GM11168 (cell line): ENCODE measurements around the gene GOLGA8A.
"Not testable (repeated sequence)": the region's sequence is repeated elsewhere in the genome, so short reads cannot be mapped to it uniquely, and the experiment has no call there.

Experiments used
- in situ Hi-C: fragments of 300-500 bp; cut with MboI; formaldehyde crosslinking; loops from one replicate; pipeline ENCODE4 v1.12.0; 2022; ENCODE audit warnings: low sequenced_read_pairs; ENCODE audit not compliant: unreplicated experiment

The GOLGA8A gene, protein sequence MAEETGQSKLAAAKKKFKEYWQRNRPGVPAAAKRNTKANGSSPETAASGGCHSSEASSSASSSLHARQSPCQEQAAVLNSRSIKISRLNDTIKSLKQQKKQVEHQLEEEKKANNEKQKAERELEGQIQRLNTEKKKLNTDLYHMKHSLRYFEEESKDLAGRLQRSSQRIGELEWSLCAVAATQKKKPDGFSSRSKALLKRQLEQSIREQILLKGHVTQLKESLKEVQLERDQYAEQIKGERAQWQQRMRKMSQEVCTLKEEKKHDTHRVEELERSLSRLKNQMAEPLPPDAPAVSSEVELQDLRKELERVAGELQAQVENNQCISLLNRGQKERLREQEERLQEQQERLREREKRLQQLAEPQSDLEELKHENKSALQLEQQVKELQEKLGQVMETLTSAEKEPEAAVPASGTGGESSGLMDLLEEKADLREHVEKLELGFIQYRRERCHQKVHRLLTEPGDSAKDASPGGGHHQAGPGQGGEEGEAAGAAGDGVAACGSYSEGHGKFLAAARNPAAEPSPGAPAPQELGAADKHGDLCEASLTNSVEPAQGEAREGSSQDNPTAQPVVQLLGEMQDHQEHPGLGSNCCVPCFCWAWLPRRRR

DNA sequence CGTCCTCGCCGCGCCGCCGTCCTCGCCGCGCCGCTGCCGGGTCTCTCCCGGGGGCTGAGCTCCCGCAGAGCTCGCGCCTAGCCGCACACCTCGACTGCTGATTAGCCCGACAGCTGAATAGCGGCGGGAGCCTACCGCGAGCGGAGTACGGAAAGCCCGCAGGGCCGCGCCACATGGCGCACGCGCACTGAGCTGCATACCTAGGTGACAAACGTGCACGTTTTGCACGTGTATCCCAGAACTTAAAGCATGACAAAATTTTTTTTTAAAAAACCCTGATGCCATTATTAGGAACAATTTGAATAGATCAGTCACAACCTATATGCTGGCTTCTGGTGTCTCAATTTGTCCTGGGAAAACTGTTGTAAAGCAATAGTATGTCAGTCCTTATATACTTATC lies at the start of gene GOLGA8A:
TSS of gene GOLGA8A (minus strand) at position 122 of the 400 bp plus-strand sequence. CDS start 48,117 bp downstream, outside the sequence.
- in situ Hi-C loops = no loop called here

DNA sequence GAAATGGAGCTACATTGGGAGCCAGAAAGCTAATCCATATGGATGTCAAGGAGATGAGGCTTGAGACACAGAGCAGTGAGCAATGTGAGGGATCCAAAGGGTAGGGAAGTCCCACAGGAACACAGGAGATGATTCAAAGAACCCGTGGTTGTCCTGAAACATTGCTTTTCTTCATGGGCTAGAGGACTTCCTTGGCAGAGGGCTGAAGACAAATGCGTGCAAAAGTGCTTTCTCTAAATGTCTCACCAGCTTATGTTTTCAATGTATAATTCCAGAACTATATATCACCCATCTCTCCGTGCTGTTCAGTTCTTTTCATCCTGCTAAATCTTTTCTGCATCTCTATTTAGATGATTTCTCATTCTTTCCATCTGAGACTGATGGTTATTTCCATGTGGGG lies 46.0 kb upstream of the GOLGA8A start:
- in situ Hi-C loops = no loop called here

DNA sequence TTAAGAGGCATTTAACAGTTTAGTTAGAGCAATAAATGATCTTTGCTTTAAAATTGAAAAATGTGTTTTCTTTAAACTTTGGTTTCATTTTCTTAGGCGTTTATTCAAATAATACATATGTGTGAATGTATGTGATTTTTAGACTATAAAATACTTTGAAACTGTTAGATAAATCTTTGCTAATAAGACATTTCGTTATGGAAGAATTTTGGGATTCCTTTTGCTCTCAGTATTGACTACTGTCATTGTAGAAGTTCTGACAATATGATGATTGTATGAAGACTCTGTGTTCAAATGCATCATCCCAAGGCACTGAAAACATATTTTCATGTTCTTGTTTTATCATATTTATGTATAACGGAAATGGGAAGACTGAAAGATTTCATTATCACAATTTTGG lies 43.8 kb upstream of the GOLGA8A start:
- in situ Hi-C loops = no loop called here

DNA sequence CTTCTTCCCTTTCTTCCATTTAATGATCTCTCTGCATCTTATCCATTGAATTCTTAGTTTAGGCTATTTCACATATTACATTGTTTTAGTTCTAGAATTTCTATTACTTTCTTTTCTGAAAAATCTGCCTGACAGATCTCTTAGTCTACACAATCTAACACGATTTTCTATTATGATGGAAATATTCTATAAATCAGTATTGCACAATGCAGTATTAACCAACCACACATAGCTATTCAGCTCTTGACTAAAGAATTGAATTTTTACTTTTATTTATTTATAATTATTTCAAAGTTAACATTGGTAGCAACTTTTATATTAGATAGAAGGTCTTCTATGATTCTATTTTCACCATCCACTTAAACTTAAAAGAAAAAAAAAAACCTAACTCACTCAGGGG lies 36.2 kb upstream of the GOLGA8A start:
- in situ Hi-C loops = no loop called here

DNA sequence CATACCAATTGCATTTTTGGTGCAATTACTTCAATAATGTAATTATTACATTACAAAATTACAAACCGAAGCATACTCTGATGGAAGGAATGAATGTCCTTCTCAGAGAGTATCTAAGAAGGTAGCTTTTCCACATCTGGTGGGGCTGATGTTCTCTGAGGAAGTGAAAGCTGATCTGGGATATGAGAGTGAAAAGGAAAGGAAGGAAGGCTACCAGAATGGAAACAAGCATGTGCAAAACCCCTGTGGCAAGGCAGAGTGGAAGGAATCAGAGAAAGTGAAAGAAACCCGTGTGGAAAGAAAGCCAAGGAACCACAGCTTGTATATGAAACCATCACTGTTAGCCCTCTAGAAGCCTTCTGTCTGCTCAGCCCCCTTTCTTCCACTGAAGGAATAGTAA lies 35.3 kb upstream of the GOLGA8A start:
- in situ Hi-C loops = no loop called here

DNA sequence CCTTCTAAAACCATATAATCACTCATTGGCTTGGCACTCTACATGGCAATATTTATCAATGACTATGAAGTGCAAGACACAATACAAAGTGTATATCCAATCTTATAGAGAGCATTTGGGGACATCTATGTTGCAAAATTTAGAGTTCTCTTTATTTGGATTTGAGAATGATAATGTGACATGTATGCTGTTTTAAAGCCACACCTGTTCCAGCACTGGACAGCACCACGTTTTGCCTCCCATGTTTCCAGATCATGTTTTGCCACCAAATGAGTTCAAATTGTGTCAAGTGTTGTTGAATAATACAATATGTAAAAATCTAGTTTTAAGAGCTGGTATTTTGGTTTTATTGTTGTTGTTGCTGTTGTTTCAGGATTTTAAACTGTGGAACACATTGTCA lies 33.3 kb upstream of the GOLGA8A start:
- in situ Hi-C loops = no loop called here

DNA sequence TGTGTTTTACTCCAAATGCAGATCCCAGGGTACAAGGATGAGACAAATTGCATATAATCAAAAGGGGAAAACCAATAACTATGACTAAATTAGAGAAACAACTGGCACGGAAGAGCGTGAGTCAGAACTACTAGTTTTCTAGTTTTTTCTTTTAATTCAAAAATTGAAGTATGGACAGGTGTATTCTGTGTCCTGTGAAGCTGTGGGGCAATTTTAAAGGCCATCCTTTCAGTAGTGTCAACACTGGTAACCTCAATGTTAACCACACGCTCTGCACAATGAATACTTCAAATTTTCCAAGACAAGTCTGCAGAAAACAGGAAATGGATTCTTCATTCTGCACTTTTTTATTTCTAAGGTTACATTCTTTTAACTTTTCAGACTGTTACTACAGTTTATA lies 32.5 kb upstream of the GOLGA8A start:
- in situ Hi-C loops = no loop called here

DNA sequence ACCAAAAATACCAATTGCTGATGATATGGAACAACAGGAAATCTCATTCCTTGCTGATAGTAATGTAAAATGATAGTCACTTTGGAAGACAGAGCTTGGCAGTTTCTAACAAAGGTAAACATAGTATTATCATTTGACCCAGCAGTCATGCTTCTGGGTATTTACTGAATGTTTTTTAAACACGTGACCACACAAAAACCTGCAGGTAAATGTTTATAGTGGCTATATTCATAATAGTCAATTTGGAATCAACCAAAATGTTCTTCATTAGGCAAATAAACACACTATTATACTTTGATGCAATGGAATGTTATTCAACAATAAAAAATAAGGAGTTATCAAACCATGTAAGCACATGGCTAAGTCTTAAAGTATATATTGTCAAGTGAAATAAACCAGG lies 24.1 kb upstream of the GOLGA8A start:
- in situ Hi-C loops = no loop called here

DNA sequence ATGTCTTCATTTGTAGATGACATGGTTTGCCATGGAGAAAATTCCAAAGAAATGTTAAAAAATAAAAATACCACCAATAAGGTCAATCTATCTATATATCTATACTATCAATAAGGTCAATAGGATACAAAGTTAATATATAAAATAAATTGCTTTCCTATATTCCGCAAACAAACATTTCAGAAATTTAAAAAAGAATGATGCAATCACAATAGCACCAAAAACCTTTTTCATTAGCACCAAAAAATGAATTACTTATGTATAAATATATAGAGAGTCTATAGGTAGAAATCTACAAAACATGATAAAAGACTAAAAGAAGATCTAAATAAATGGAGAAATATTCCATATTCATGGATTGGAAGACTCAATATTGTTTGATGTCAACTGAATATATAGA lies 22.8 kb upstream of the GOLGA8A start:
- in situ Hi-C loops = no loop called here

DNA sequence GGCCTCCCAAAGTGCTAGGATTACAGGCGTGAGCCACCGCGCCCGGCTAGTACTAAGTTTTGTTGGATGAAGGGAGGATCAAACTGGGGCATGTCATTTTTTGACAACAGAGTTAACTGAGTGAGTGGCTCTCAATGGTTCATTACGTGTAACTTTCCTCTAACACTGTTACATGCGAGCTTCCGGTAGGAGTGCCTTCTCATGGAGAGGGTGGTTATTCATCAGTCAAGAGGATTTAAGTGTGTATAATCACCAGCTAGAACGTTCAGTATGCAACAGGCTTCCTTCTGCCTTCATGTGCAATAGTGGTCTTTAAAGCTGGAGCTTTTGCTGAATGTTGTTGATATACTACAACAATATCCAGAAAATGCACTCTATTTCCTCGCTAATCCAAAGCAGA lies 19.1 kb upstream of the GOLGA8A start:
- in situ Hi-C loops = no loop called here

DNA sequence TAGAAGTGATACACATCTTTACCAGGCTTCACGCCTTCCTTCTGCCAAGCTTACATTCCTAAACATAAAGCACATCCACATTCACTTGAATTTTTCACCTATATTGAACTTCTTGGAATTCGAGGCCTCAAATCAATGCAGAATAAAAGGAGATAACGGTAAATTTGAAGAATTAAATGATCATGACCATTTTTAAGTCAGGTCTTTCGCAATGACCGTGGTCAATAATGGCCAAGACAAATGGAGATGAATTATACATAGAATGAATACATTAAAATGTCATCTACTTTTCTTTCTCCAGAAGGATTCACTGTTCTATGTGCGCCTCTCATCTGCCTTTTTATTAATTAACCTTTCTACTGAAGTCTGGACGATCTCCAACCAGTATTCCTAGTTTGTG lies 5.3 kb upstream of the GOLGA8A start:
- in situ Hi-C loops = no loop called here

DNA sequence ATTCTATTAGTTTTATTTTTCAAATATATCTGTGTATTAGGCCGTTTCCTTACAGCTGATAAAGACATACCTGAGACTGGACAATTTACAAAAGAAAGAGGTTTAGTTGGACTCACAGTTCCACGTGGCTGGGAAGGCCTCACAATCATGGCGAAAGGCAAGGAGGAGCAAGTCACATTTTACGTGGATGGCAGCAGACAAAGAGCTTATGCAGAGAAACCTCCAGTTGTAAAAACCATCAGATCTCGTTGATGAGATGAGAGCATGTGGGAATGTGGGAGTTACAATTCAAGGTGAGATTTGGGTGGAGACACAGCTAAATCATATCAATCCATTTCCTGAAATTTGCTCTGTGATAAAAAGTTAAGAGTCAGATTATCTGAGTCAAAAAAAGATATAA lies 2.3 kb upstream of the GOLGA8A start:
- in situ Hi-C loops = no loop called here

DNA sequence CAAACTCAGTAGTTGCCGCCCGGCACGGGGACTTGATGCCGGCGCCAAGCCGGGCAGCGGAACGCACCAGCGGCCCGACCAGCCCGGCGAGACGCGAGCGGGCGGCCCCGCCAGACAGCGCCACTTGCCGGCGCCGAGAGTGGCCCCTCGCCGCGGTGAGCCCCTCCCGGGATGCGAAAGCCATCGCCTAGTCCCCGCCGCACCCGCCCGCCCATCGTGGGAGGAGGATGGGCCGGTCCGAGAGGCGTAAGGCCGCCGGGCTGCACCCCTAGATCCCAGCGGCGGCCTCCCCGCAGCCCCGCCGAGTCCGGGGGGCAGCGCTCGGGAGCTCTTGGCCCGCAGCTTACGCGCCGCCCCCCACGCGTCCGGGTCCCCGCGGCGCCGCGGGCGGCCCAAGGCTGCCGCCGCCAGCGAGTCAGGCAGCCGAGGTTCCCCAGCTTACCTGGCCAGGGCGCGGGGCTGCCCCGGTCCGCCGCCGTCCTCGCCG lies 609 bp downstream of the GOLGA8A start:
- in situ Hi-C loops = no loop called here

DNA sequence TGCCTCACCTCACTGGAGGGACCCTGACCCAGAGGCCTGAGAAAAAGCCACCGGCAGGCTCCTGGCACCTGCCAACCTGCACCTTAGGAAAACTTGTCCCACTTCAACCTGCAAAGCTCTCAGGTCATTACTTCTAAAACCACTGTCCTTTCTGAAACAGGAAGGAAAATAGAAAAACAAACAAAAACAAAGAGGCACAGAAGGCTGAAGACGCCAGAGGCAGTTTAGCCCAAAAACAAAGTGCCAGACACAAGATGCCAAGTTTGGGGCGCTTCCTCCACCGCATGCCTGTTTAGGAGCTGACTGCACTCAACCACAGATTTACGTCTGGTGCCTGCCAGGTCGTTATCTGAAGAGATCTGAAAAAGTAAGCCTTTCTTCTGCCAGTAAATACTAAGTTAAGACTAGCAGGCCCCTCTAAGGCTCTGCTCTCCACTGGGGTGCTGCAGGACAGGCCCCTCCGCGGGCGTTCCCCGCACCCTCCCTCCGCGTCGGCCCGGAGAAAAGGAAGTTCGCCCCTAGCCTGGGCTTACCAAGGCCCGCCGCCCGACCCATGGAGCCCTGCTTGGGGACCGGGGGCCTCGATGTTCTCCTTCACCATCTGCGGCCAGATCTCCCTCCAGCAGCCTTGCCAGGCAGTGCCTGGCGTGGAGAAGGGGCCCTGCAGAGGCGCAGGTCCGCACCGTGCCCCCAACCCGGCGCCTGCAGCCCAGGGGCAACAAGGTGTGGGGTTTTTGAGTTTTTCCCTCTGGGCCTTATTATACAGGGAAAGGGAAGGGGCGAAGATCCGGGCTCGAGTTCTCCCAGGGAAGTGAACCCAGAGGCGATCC lies 1.3 kb downstream of the GOLGA8A start:
- in situ Hi-C loops = no loop called here

DNA sequence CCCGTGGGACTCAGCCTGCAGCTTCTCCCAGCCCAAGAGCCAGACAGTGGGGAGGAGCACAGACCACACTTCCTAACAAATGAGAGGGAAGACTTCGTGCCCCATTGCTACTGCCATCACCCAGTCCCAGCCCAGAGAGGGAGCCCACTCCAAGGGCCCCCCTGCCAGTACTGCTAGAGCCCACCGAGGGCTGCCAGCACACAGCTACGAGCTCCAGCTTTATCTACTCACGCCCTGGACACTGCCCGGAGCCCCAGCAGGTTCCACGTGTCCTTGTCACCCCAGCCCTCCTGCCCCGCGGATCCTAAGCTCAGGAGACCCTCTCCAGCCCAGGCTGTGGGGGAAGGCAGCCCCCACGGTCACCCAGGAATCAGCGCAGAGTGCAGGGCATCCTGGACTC lies 1.9 kb downstream of the GOLGA8A start:
- in situ Hi-C loops = no loop called here

DNA sequence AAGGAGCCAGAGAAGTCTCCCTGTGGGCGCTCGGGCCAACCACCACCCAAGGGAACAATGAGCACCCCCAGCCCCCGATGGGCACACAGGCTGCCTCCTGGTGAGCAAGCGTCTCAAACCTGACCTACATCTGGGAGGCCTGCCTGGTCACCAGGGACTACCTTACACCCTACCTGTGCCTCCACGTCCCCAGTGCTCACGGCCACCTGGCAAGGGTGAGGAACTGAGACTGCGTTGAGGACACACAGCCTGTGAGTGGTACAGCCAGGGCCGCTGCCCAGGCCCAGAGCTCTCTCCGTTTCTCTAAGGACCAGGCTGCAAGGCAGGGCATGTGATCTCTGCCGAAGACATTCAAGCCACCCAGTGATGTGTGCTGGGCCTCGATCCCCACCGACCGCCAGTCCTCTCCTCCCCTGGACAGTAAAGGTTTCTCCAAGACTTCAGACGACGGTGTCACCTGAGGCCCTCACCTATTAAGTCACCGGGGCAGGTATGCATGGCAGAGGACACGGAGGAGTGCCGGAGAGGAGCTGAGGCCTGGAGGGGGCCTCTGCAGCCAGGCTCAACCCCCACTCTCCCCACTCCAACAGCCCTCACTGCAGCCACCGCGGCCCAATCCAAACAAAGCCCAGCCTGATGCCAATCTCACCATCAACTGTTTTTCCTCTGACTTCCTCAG lies 2.8 kb downstream of the GOLGA8A start:
- in situ Hi-C loops = no loop called here

DNA sequence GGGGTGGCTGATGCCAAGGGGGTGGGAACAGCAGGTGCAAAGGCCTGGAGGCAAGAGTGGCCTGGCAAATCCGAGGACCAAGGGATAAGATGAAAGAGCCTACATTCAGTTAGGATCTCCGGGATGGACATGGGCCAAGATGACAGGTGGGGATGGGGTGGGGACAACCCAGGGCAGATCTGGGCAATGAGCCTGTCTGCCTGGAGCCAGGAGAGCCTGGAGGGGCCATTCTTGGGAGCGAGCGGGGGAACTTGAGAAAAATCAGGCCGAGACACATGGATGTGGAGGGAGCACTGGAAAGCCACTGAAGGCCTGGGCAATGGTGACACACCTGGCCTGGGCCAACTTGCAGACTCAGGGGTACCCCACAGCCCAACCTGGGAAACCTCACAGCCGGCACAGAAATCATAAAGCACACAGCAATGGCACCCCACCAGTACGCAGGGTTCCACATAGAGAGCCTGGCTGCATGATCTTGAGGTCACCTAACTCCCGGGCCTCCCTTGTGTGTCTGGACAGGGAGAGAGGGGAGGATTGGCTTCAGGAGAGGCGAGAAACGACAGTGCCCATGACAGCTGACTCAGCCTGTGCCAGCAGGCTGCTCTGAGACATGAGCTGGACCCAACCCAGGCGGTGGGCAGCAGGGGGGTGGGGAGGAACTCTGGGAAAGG lies 3.5 kb downstream of the GOLGA8A start:
- in situ Hi-C loops = not testable (repeated sequence)

DNA sequence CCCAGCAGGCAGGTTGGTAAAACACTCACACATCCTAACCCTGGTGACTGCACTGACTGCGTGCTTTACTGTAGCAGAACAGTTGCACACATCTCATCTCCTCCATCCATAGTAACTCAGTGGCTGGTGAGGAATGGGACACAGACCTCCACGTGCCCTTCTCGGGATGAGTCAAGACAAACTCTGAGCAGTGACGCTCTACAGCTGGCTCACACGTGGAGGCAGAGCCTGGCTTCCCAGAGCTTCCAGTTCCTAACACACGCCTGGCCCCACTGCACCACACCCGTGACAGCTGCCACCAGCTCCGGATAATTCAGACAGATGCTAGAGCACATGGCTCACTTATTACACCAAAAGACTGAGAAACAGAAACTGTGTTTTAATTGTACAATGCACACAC lies 7.0 kb downstream of the GOLGA8A start:
- in situ Hi-C loops = not testable (repeated sequence)

DNA sequence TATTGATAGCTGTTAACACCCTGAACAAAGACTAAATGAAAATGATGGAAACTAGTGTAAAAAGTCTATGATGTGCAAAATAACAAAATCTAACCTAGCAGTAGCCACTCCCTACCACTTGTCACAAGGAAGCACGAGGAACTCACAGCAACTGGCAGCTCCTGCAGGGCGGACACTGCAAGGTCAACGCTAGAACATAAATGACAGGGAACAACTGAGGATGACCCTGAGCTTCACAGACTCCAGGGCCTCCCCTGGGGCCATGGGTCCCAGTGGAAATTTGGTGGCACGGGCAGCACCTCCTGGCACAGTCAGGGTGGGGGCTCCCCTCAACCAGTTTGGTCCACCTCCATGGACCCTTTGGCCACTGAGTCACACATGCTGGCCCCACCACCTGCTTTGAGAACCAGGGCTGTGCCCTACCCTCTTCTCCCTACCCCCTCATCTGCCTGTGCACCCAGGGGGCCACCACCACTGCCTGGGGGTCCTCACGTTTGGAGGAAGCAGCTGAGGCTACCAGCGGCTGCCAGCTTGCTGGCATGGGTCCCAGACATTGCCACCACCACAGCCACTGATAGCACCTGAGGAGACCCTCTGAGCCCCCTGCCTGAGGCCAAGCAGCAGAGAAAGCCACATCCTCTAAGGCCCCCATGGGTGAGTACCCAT lies 14.1 kb downstream of the GOLGA8A start:
- in situ Hi-C loops = not testable (repeated sequence)
